PFSK-1 (cell line): ENCODE data around the gene VWCE.
A peak's percentile ranks its signal among the peaks of the same experiment; 100 is the strongest.

Source experiments
- FOXP2 ChIP-seq: optimal IDR thresholded peaks from 2 replicates; pipeline ENCODE3; 2011; ENCODE audit warnings: borderline replicate concordance, control low read depth, inconsistent platforms; ENCODE audit not compliant: insufficient read depth; ENCODE audit errors: extremely low read length, extremely low read depth
- POLR2AphosphoS5 ChIP-seq: IDR thresholded peaks from 2 replicates; pipeline ENCODE4 v1.6.1; 2012; ENCODE audit warnings: low read depth, mild to moderate bottlenecking, control low read depth, low read length, moderate library complexity
- SIN3A ChIP-seq: IDR thresholded peaks from 2 replicates; pipeline ENCODE4 v1.6.1; 2012; ENCODE audit warnings: mild to moderate bottlenecking, low read length, moderate library complexity, borderline replicate concordance; ENCODE audit not compliant: insufficient read depth
- TAF1 ChIP-seq: IDR thresholded peaks from 2 replicates; pipeline ENCODE4 v1.6.1; 2012; ENCODE audit warnings: low read length, control low read depth, borderline replicate concordance; ENCODE audit not compliant: insufficient read depth
- TF ChIP-seq, protein P1 (sequence below), 2 experiments: IDR thresholded peaks; 2 replicates each; pipeline versions ENCODE4 v1.6.1 to v1.8.0; 2011 to 2012; ENCODE audit warnings: low read depth in 2 of 2, low read length in 2 of 2, control low read depth in 1 of 2, inconsistent platforms in 1 of 2, mild to moderate bottlenecking in 1 of 2, moderate library complexity in 1 of 2; ENCODE audit not compliant: insufficient read depth in 1 of 2

The VWCE gene

DNA sequence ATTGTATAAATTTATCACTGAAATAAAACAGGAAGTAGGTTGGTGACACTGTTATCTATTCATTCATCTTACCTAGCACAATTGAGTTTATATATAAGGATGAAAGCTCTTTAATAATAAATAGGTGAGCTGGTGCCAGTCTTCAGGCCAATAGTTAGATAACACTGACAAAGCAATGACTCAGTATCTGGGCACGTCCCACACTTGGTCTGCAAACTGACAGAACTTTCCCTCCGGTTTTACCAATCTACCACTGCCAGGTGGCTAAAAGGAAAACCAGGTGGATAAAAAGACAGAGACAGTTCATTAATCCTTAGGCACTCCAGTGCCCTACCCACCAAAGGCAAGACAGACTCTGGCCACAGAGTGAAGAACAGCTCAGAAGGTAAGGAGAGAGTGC, 20.1 kb upstream of the VWCE start:
- no peak for TF ChIP-seq TAF1
- no peak for TF ChIP-seq SIN3A
- TF ChIP-seq POLR2AphosphoS5: no peak
- TF ChIP-seq, protein P1, sequence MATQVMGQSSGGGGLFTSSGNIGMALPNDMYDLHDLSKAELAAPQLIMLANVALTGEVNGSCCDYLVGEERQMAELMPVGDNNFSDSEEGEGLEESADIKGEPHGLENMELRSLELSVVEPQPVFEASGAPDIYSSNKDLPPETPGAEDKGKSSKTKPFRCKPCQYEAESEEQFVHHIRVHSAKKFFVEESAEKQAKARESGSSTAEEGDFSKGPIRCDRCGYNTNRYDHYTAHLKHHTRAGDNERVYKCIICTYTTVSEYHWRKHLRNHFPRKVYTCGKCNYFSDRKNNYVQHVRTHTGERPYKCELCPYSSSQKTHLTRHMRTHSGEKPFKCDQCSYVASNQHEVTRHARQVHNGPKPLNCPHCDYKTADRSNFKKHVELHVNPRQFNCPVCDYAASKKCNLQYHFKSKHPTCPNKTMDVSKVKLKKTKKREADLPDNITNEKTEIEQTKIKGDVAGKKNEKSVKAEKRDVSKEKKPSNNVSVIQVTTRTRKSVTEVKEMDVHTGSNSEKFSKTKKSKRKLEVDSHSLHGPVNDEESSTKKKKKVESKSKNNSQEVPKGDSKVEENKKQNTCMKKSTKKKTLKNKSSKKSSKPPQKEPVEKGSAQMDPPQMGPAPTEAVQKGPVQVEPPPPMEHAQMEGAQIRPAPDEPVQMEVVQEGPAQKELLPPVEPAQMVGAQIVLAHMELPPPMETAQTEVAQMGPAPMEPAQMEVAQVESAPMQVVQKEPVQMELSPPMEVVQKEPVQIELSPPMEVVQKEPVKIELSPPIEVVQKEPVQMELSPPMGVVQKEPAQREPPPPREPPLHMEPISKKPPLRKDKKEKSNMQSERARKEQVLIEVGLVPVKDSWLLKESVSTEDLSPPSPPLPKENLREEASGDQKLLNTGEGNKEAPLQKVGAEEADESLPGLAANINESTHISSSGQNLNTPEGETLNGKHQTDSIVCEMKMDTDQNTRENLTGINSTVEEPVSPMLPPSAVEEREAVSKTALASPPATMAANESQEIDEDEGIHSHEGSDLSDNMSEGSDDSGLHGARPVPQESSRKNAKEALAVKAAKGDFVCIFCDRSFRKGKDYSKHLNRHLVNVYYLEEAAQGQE (IDR thresholded peaks at IDR 0.05; ENCODE audit: insufficient read depth in 1 of 2, low read depth in 2 of 2, low read length in 2 of 2): no peak
- TF ChIP-seq FOXP2: no peak

DNA sequence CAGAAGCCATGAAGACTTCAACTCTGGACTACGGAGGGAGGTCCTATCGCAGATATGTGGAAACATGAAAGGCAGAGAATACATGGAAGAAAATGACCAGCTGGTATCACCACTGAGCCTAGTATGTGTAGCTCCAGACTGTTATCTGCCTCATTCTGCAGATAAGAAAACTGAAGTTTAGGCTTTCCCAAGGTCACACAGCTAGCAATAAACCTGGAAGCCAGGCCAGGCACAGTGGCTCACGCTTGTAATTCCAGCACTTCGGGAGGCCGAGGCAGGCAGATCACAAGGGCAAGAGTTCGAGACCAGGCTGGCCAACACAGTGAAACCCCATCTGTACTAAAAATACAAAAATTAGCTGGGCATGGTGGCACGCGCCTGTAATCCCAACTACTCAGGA, 15.6 kb upstream of the VWCE start:
- TF ChIP-seq FOXP2 (no peak), SIN3A (no peak), POLR2AphosphoS5 (no peak), TAF1 (no peak)
- TF ChIP-seq, protein P1 (IDR thresholded peaks at IDR 0.05; ENCODE audit: insufficient read depth in 1 of 2, low read depth in 2 of 2, low read length in 2 of 2): no peak

DNA sequence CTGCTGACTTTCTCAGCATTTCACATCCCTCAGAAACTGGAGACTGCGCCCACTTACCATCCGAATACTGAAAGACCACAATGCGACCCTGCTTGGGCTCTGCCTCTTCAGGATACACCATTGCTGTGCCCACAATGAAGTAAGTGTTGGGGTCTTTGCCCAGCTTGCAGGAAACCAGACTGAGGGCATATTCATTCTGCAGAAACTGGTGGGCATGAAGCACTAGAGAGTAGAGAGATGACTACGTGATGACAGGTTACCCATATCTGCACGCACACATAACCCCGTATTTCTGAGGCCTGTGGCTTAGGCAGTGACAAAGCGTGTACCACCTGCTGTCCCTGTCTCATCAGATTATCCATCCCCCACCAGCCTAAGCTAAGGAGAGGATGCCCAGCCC, 14.6 kb upstream of the VWCE start:
- TF ChIP-seq FOXP2 (no peak), POLR2AphosphoS5 (no peak), SIN3A (no peak), TAF1 (no peak)
- TF ChIP-seq, protein P1 (IDR thresholded peaks at IDR 0.05; ENCODE audit: insufficient read depth in 1 of 2, low read depth in 2 of 2, low read length in 2 of 2): no peak

DNA sequence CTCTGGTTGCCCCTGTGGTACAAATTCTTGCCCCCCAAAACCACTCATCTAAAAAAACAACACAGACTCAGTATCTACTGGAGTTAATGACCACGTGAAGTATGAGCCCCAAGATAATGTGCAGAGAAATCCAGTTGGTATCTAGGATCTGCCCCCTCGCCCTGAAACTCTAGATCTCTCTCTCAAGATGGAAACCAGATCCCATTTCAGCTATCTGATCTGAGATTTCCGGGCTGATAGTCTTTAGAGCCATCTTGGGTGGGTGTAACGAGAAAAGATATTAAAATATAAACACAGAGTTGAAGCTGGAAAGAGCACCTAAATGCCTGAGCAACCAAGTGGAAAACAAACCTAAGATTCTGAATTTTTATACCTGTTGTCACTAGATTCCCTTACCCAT, 14.0 kb upstream of the VWCE start:
- TF ChIP-seq, protein P1 (IDR thresholded peaks at IDR 0.05; ENCODE audit: insufficient read depth in 1 of 2, low read depth in 2 of 2, low read length in 2 of 2): no peak
- TF ChIP-seq SIN3A (no peak), TAF1 (no peak), POLR2AphosphoS5 (no peak), FOXP2 (no peak)

DNA sequence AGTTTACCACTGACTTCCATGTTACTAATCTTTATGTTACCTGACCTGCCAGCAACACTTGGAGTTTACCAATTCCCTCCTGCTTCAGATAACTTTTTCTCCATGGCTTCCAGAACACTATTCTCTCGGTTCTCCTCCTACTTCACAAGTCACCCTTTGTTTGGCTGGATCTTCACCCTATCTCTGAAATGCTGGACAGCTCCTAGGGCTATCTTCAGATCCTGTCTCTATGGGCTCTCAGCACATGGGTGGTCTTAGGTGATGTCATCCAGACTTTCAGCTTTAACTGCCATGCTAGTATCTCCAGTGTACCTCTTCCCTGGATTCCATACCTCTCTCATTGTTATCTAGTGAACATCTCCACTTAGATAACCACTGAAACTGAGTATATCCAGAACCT, 12.2 kb upstream of the VWCE start:
- TF ChIP-seq, protein P1 (IDR thresholded peaks at IDR 0.05; ENCODE audit: insufficient read depth in 1 of 2, low read depth in 2 of 2, low read length in 2 of 2): peak; percentile 32 to 86; a peak in 3 of 4 replicates
- TF ChIP-seq FOXP2 (no peak), TAF1 (no peak)
